SHP77 treated with DMSO at 0.1 percent for 48 hours (cell line): ENCODE results near the gene RB1.

ENCODE experiments used
- DNase-seq: peaks from one replicate; lab custom pipeline; 2025; lab: John Stamatoyannopoulos, UW

The RB1 gene

DNA sequence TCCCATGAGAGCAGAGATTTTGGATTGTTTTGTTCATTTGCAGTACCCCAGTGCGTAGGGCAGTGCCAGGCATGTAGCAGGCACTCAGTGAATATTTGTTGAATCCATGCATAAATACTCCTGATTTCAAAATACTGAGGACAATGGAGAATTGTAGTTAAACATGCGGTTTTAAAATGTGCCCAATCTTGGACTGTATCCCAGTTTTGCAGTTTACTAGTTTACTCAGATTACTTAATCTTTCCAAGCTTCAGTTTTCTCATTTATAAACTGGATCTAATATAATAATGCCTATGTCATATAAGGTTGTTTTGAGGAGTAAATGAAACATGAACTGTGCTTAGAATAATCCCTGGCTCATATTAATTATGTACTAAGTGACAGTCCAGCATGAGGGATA lies 190.3 kb downstream of the RB1 start:
- no peak for DNase-seq

DNA sequence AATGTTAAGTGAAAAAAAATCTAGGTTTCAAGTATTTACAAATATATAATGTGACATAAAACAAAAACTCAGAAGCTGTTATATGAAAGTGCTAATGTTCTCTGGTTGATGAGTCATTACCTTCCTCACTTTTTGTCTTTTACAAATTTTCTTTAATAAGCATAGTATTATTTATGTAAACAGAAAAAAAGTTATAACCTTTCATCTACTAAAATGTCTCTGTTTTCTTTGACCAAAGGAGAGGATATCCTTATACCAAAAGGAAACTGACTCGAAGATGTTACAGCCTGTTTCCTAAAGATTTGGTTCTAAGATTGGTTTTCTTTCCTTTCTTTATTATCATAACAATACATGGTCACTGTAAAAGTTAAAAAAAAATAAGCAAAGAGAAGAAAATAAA lies 191.3 kb downstream of the RB1 start:
- DNase-seq, result no peak

DNA sequence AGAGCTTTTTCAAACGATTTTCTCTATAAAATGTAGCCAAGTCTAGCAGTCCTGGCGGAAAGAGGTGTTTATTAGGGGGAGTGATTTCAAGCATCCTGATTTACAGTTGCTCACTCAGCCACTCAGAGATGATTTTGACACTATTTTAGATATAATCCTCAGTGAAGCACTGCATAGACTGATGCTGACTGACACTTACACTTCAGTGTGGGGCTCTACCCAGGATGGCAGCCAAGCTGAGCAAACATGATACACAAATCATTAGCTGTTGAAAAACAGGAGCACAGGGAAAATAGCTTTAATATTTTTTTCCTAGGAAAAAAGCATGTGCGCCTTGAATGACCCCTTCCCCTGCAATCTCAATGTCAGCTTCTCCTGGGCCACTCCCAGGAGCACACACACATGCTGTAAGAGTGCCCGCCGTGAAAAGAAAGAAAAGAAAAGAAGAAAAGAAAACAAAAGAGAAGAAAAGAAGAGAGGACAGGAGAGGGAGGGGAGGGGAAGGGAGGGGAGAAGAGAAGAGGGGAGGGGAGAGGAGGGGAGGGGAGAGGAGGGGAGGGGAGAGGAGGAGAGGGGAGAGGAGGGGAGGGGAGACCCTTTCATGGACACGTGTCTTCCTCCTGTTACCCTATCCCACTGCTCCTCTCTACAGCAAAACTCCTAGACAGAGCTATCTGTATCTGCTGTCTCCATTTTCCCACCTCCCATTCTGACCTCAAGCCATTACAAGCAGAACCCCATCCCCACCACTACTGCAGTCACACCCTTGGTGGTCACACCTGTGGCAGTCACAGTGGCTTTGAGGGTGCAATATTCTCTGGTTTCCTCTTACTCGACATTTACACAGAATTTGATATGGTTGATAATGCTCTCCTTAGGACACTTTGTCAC lies 193.0 kb downstream of the RB1 start:
- DNase-seq, result peak; percentile 52

DNA sequence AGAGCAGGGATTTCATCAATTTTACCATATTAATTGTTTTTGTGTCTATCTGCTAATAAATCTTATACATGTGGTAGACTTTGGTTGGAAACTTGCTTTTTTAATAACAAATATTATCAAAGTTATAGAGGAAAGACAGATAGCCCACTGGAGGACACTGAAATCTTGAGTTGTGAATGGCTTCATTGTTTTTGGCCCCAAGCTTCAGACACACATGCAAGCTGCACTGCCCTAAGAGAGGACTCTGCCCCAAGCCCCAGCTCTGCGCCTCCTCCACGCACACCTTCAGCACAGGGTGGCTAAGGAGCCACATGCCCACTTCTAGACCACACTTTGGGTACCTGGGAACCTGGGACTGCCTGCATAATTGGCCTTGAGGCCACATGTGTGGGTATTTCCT lies 194.1 kb downstream of the RB1 start:
- DNase-seq, result no peak

DNA sequence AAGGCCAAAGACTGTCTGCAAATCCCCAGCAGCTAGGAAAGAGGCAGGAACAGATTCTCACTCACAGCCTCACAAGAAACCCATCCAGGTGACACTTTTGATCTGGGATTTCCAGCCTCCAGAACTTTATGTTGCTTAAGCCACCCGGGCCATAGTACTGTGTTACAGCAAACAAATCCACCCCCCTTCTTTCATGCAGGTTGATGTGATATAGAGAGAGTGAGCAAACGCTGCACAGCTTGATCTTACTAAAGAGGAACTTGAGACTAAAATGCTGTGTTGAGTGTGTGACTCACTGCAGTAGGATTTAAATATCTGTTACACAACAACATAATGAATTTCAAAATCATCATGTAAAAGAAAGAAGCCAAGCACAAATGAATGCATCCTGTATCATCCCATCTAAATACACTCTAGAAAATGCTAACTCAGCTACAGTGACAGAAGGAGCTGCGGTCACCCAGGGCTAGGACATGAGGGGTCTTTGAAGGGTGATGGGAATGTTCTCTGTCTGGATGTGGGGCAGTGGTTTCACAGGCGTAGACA lies 197.2 kb downstream of the RB1 start:
- DNase-seq, result no peak

DNA sequence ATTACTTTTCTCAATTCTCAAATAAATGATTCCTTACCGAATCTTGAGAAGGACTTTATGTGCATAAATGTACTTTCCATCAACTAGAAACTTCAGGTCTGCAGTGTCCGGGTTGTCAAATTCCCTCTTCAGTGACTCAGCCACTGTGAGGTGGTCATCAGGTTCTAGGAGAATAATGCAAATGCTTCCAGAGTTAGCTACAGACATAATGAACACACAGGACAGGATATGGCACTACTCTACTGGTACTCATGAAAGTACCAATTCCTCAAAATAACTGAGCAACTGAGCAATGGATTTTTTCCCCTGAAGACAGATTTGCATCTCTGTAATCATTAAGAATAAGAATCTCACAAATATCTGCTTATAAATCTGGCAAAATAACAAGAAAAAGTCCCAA lies 198.2 kb downstream of the RB1 start:
- no peak for DNase-seq

DNA sequence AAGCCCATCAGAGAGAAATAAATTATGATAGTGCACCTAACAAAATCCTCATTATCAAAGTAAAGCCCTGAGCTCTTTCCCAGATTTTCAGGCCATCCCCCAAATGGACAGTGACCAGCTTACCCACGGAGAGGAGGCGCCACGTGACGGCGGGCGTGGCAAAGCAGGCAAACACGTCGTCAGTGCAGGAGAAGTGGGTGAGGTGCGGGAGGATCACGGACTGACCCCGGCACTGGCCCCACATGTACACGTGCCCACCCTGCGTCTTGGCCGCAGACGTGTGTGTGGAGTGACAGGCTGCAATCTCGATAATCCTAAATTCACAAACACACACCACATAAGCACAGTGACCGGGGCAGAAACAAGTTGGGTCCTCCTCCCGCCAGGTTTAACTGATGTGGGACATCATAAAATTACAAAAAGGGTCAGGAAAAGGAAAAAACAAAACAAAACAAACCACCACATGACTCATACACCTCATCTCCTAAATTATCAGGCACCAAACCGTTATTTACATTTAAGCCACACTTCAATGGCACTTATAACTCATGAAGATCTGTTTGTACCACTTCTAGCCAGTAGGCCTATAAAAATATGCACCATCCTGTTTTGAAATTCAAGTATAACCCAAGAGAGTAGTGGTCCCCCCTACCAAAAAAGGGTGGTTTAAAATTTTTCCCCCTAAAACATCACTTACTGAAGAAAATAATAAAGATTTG lies 199.2 kb downstream of the RB1 start:
- DNase-seq, result no peak

DNA sequence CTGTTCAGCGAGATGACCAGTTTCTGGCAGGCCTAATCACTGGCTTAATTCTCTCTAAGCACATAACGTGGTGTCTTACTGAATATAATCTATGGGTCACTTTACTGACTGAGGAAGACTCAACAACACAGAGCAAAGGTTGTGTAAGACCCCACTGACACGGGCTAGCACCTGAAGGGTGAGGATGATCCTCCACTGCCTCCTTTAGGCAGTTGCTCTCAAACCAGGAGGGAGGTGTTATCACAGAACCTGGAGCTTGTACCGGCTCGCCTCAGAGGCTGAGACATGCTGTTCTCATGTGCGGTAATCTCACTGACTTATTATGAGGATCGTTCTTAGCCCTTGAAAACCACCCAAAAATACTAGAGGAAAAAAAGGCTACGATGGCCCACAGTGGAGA lies 201.1 kb downstream of the RB1 start:
- DNase-seq, result no peak

DNA sequence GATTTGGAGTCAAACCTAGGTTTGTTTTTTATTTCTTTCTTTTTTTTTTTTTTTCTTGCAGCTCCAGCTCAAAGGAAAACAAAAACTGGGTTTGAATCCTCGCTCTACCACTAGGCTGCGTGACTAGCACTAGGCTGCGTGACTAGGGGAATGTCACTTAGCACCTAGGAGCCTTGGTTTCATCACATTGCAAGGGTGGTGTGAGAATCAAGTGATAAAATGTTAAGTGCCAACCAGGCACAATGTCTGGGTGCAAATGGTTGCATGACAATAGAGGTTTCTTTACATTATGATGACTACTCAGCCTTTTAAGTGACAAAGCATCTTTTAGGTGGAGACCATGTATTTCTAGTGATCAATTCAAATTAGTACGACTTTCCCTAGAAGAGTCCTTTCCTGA lies 201.5 kb downstream of the RB1 start:
- no peak for DNase-seq

DNA sequence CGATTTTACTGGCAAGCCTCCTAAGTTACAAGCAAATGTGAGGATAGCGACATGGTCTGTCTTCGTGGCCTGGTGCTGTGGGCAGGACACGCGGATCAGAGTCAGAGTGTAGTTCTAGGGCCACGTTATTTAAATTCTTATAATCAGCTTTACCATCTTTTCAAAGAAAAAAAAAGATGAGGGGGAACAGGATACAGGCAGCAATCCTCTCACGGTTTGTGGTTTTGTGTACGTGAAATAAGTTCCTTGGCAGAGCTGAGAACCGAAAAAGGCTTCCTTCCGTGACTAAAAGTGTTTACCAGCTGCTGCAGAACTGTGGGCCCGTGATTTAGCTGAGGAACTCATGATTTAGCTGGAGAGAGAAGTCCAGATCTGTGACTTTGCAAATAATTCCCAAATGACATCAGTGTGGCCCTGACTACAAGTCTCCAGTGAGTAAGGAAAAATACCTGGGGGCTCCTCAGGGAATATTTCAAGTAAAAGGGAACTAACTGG lies 202.1 kb downstream of the RB1 start:
- DNase-seq, result no peak

DNA sequence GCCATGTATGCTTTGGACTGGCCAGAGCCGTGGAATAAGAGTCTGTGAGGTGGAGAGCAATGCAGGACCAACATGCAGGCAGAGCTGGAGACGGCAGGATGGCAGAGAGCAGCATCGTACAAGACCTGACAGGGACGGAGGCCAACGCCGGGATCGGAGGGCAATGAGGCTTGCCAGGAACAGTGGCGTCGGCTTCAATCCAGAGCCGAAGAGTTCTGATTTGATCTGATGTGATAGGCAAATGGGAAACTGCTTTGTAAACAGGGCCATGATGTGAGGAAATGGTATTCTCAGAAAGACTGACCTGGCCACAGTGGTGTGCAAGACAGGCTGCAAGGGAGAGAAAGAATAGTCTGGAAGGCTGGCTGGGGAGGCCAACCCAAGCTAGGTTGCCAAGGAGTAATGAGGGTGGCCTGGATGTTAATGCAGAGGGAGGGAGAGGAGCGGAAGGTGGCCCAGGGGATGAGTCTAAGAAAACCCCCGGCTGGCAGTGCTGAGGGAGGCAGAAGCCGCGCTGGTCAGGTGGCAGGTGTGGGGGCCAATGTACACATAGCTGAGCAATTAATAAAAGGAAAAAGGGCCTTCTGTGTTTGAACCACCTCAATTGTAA lies 202.6 kb downstream of the RB1 start:
- DNase-seq, result peak; percentile 58

DNA sequence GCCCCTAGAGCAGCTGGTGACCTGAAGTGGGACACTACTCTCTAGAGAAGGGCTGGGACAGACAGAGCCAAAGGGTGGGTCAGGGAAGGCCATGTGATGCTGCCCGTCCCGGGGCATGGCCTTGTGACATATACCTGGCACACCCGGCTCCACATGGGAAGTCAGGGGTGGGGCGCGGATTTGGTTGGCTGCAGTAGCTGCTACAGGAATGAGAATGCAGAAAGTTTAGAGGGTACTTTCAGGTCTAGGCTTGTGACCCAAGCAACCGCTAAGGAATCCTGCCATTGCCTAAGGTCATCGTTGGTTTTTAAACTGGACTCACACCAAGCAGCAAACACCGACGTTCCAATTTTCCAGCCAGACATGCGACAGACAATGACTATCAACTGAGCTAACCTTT lies 203.5 kb downstream of the RB1 start:
- DNase-seq, result no peak

DNA sequence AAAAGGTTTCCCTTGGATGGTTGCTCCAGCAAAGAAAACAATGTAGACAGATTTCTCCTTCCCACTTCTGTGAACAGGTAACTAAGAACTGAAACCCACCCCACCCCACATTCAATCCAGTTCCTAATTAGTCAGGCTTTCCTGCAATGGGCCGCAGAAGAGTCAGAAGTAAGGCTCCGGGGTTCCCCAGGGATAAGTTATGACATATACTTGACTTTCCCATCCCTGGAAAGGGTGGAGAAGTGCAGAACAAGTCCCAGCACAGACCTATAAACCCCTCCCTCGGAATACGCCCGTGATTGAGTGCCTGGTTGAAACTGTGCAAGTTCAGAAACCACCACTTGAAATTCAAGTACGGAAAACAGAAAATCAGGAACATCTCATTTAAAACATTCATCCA lies 204.5 kb downstream of the RB1 start:
- no peak for DNase-seq

DNA sequence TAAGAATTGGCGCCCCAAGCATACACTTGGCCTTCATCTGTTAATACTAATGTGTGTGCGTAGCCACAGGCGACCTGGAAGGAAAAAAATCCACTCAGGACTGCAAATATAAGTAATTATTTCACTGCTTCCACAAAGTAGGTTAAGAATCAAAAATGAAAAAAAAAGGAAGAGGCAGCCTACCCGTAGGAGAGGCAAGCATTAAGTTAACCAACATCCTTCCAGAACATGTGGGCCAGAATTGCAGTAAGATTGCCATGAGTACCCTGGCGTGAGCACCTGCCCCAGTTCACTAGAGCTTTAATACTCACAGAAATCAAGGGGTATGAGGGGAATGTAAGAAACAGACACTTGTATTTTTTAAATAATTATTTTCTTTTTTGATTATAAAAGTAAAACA lies 207.1 kb downstream of the RB1 start:
- no peak for DNase-seq

DNA sequence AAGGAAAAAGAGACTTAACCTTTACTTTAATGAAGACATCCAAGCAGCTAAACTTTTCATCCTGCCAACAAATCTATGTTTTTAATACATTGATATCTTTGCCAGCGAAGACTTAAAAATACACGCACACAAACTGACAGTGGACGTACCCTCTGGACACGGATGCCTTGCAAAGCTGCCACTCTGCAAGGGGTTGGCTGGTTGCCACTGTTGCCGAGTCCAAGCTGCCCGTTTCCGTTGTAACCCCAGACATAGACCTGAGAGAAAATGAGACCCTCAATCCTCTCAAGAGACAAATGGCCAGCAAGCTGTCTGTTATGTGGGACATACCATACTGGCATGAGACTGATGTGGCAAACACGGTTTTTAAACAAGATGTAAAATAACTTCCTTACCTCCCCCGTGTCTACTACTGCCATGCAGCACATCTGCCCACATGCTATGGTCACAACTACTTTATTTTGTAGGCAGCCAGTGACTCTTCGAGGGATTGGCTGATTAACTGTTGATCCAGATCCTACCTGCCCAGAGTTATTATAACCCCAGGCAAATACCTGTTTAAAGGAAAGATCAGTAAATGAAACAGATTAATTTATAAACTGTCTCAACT lies 208.2 kb downstream of the RB1 start:
- DNase-seq, result peak; percentile 40

DNA sequence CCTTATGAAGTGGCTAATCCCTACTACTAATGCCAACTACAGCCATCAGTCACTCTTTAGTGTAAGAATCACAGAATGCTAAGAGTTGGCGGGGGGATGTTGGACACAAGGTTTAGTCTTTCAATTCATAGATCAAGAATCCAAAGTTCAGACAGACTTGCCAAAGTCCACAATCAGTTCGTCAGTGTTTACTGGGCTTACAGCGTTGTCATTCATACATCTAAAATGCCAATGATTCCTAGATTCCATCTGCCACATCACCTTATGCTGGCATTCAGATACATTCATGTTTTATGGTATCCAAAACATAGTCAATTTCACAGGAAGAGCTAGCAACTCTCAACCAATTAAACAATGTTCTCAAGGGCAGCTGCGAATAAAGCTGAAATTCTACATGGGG lies 211.2 kb downstream of the RB1 start:
- DNase-seq, result no peak

DNA sequence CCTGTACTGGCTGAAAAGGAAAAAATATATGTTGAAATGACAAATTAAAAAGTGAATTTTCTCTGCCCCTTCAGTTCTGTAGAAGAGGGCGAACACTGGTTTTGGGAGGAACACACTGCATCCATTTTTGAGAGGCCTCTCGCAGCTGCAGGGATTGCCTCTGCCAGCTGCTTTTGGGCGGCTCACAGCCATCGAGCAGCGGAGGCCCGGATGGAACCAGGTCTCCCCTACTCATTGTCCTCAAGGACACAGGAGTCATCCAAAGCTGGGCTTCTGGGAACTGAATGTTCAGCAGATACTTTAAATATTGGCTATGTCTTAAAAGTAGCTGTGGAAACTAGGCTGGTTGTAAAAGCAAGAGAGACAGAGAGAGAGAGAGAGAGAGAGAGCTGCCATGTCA lies 212.2 kb downstream of the RB1 start:
- no peak for DNase-seq

DNA sequence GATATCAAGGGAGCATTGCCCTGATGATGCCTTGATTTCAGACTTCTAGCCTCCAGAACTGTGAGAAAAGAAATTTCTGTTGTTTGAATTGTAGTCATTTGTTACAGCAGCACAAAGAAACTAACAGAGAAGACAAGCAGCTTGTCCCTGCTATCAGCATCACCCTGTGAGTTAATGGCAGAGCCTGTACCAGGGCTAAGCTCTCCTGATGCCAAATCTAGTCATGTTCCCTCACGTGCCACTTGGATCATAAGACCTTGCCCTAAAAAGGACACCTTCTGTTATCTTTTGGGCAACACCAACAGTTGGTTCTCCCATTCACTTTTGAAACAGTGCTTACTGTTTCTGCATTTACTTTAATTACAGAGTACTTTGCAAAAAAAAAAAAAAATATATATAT lies 214.5 kb downstream of the RB1 start:
- no peak for DNase-seq

DNA sequence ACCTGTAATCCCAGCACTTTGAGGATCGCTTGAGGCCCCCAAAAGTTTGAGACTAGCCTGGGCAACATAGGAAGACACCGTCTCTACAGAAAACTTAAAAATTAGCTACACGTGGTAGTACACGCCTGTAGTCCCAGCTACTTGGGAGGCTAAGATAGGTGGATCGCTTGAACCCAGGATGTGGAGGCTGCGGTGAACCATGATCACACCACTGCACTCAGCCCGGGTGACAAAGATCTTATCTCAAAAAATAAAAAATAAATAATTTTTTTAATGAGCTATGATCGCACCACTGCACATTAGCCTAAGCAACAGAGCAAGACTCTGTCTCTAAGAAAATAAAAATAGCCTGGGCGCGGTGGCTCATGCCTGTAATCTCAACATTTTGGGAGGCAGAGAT lies 222.7 kb downstream of the RB1 start:
- no peak for DNase-seq

DNA sequence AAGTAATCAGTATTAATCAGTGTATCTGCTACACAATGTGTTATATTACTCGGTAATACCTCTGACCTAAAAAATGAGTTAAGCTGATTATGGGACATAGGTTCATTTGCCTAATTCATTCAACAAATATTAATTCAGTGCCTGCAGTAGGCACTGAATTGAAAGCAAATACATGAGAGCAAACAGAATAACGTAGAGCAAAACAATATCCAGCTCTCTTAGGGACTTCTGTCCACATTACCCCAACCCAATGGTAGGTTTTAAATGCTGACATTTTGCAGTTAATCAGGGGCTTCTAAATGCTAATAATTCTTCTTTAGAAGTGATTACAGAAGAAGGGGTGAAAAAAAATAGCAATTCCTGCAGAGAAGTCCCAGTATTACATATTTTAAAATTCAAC lies 224.4 kb downstream of the RB1 start:
- no peak for DNase-seq

DNA sequence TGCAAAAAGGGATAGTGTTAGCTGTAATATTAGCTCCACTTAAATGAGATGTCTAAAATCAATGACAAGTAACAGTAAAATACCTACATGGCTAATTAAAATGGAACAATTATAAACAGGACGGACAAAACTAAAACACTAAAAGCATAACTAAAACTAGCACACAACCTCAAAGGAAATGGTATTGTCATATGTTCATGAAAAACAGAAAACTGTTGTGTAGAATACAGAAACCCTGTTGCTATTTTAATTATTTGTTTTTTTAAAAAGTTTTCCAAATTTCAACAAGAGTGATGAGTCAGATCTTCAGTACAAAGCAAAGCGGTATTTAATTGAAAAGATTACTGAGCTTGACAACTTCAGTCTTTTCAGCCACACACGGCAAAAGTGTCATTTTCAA lies 225.2 kb downstream of the RB1 start:
- DNase-seq, result no peak

DNA sequence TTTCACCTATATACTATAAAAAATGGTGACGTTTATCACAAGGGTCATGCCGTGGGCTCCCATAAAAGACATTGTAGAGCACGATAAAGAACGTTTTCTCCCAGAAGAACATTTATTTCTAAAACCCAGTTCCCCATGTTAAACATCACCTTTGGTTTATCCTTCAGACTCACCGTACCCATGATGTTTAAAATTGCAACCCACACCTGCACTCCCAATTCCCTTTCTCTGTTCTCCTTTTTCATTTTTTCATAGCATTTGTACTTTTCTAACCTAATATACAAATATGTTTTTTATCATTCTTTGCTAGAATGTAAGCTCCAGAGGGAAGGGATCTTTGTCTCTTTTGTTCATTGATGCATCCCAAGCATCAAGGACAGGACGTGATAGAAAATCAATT lies 227.3 kb downstream of the RB1 start:
- no peak for DNase-seq
